GM21515 (cell line): Measurements from ENCODE around the gene LSR.
"Not testable (repeated sequence)": the region's sequence is repeated elsewhere in the genome, so short reads cannot be mapped to it uniquely, and the experiment has no call there.

Experiments used
- ATAC-seq: cut with Tn5 transposase; IDR thresholded peaks from one replicate; pipeline ENCODE4 v1.9.1; 2021; ENCODE audit not compliant: unreplicated experiment

LSR gene

GRCh38 chr19:35284153-35285094 is 35.6 kb downstream of the LSR start:
- ATAC-seq, result no peak

- ATAC-seq, result no peak
Measured at GRCh38 chr19:35285095-35285449, 36.3 kb downstream of the LSR start.

GRCh38 chr19:35285465-35285864 is 36.7 kb downstream of the LSR start:
- not testable (repeated sequence) for ATAC-seq

- ATAC-seq, result not testable (repeated sequence)
Measured at GRCh38 chr19:35286101-35286500, 37.3 kb downstream of the LSR start.

GRCh38 chr19:35287713-35288112 is 38.9 kb downstream of the LSR start:
- no peak for ATAC-seq

GRCh38 chr19:35288331-35288730 is 39.5 kb downstream of the LSR start:
- ATAC-seq, result no peak

GRCh38 chr19:35288906-35289305 is 40.1 kb downstream of the LSR start:
- no peak for ATAC-seq

GRCh38 chr19:35290381-35291127 is 41.8 kb downstream of the LSR start:
- ATAC-seq, result no peak

- ATAC-seq, result no peak
Measured at GRCh38 chr19:35291259-35291658, 42.5 kb downstream of the LSR start.

- ATAC-seq, result no peak
Measured at GRCh38 chr19:35291916-35292315, 43.1 kb downstream of the LSR start, which contains the start of gene MAG. Gene MAG (plus strand): TSS chr19:35292161. CDS start chr19:35295409, 3,248 bp downstream.

- ATAC-seq, result no peak
Measured at GRCh38 chr19:35292421-35293362, 43.9 kb downstream of the LSR start.

- no peak for ATAC-seq
Measured at GRCh38 chr19:35293363-35293739, 44.5 kb downstream of the LSR start.

GRCh38 chr19:35293808-35294207 is 45.0 kb downstream of the LSR start:
- no peak for ATAC-seq

GRCh38 chr19:35294328-35294727 is 45.5 kb downstream of the LSR start:
- no peak for ATAC-seq

GRCh38 chr19:35294859-35295791 is 46.3 kb downstream of the LSR start:
- ATAC-seq, result no peak

GRCh38 chr19:35295792-35296462 is 47.1 kb downstream of the LSR start:
- no peak for ATAC-seq

- no peak for ATAC-seq
Measured at GRCh38 chr19:35296644-35297514, 48.1 kb downstream of the LSR start.

- ATAC-seq, result no peak
Measured at GRCh38 chr19:35297515-35297848, 48.7 kb downstream of the LSR start.
